Upper lobe of left lung (tissue), 6 donors: ENCODE measurements around the gene MIGA2. TPM values are rescaled to one million over a fixed set of nuclear protein-coding genes. Genes with fewer than 3 reads are reported as not detected.

ENCODE experiments used
- ATAC-seq, 2 donors: fragments of 200-7000 bp; cut with Tn5 transposase; one replicate each; pipeline ENCODE4 v1.9.1; 2022; ENCODE audit warnings: mild to moderate bottlenecking in 2 of 2, moderate library complexity in 2 of 2; ENCODE audit not compliant: low FRiP score in 2 of 2
- DNase-seq, 2 donors: peaks; one replicate each; pipeline ENCODE4 v3.0.0-alpha.2; 2019 to 2020
- H3K27ac ChIP-seq, 4 donors: fragments of 200-600 bp; sonication (generic); one replicate each; pipeline ENCODE4 v1.5.1; 2016 to 2019
- H3K27me3 ChIP-seq, 4 donors: fragments of 200-600 bp; sonication (generic); one replicate each; pipeline ENCODE4 v1.5.1; 2017 to 2019
- H3K36me3 ChIP-seq, 4 donors: fragments of 200-600 bp; sonication (generic); one replicate each; pipeline ENCODE4 v1.5.1; 2016 to 2019
- H3K4me1 ChIP-seq, 4 donors: fragments of 200-600 bp; sonication (generic); one replicate each; pipeline ENCODE4 v1.5.1; 2018 to 2019
- H3K4me3 ChIP-seq, 4 donors: fragments of 200-600 bp; sonication (generic); one replicate each; pipeline ENCODE4 v1.5.1; 2017 to 2019; ENCODE audit warnings: mild to moderate bottlenecking in 2 of 4, moderate library complexity in 1 of 4
- H3K9me3 ChIP-seq, 4 donors: fragments of 200-600 bp; sonication (generic); one replicate each; pipeline ENCODE4 v1.5.1; 2018 to 2019
- CTCF ChIP-seq, 6 experiments: fragments of 450-650 bp in 4 of 6; fragments of 200-600 bp in 2 of 6; sonication (generic) in 2 of 6; IDR thresholded peaks; one replicate each; pipeline ENCODE4 v1.5.1; 2016 to 2019; ENCODE audit warnings: antibody characterized with exemption in 6 of 6
- EP300 ChIP-seq, 4 donors: sonication (generic); formaldehyde crosslinking; IDR thresholded peaks; one replicate each; pipeline ENCODE4 v1.5.1; 2017; ENCODE audit warnings: antibody characterized with exemption in 4 of 4, control low read depth in 2 of 4
- POLR2A ChIP-seq, 4 donors: fragments of 450-650 bp; IDR thresholded peaks; one replicate each; pipeline ENCODE4 v1.5.1; 2016 to 2017; ENCODE audit warnings: antibody characterized with exemption in 4 of 4, mild to moderate bottlenecking in 2 of 4
- POLR2AphosphoS5 ChIP-seq, 2 donors: sonication (generic); formaldehyde crosslinking; IDR thresholded peaks; one replicate each; pipeline ENCODE4 v1.5.1; 2017; ENCODE audit warnings: antibody characterized with exemption in 2 of 2
- WGBS, 2 donors: methylation state at CpG; one replicate each; pipeline ENCODE4 v1.1.5; 2017 to 2018; 5-methylcytosine and 5-hydroxymethylcytosine counted together
- total RNA-seq, 6 donors: library from RNA; depleted of rRNA in 4 of 6; stranded (reverse); fragments of >200 nt in 4 of 6; gene quantifications; one replicate each; pipeline versions ENCODE4 v1.1.0 to v1.2.1, GENCODE V29; 2016 to 2021
- donor health status: DM: no; HTN: no; CAD: no; lungs with moderate emphysema.
- donor health status: DM: no; HTN: yes; CAD: no; lungs with severe emphysema.

Gene MIGA2
- total RNA-seq, 6 donors from 2014 or later = 18.6 to 95.3 (median 28.6) TPM

DNA sequence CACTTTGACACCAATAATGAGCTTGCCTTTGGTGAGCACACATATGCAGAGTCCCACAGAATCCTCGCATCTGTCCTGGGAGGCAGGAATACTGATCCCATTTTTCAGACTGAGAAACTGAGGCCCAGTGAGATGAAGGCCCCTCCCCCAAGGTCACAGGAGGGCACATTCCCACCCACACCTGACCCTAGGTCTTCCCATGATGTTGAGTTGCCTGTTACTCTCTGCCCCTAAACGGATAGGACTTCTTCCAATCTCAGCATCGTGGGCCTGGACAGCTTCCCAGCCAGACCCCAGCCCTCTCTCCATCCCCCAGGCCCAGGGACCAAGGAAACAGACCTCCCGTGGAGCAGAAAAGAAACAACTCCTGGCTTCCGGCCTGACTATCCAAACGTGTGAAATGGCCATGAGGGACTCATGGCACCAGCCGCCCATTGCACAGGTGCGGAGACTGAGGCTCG is 9.2 kb upstream of the MIGA2 start:
- Histone ChIP-seq H3K4me1 (peaks cover 25 to 28% (median 27%) of the 10 kb centered on the region in 4 donors), H3K9me3 (no peaks in the 10 kb centered on the region), H3K36me3 (no peaks in the 10 kb centered on the region), H3K27me3 (no peaks in the 10 kb centered on the region), H3K4me3 (peak overlapping the region; percentile 32 to 92 (median 82)), H3K27ac (peak overlapping the region; percentile 47 to 86 (median 62))
- 27 to 32% methylated on average over 7 to 9 of the region's 9 CpGs for WGBS, 2 donors
- TF ChIP-seq POLR2A (IDR thresholded peaks at IDR 0.05) (no peak), POLR2AphosphoS5 (IDR thresholded peaks at IDR 0.05) (no peak), CTCF (IDR thresholded peaks at IDR 0.05) (no peak), EP300 (IDR thresholded peaks at IDR 0.05) (no peak)
- ATAC-seq (no peak), DNase-seq (no peak)

DNA sequence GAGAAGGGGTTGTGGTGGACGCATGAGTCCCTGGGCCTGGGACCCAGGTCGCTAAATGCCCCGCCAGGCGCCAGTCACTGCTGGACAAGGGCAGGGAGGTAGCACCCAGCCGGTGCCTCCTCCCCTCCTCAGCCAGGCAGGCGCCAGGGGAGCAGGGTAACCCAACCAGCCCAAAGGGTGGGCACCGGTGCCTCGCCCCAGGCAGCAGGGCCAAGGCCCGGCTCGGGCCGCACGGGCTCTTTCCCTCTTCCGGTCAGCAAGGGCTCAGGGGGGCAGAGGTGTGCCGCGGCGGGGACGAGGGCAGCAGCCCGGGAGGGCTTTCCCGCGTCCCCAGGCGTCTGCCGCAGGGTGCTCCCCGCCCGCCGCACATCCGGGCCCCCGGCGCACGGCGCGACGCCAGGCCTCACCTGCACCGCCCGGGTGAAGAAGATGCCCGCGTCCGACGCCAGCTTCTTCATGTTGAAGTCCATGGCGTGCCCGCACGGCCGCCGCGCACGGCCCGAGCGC is 8.7 kb upstream of the MIGA2 start:
- 5 to 19% methylated on average over 6 to 14 of the region's 47 CpGs for WGBS, 2 donors
- ATAC-seq (peak; percentile 3 to 15), DNase-seq (no peak)
- Histone ChIP-seq H3K36me3 (no peaks in the 10 kb centered on the region), H3K4me3 (peak overlapping the region; percentile 32 to 92 (median 82)), H3K4me1 (peaks cover 25 to 28% (median 27%) of the 10 kb centered on the region in 4 donors), H3K27me3 (no peaks in the 10 kb centered on the region), H3K9me3 (no peaks in the 10 kb centered on the region), H3K27ac (peak overlapping the region; percentile 47 to 86 (median 62))
- peak in 1 of 4 donors; percentile 22 for TF ChIP-seq POLR2A (IDR thresholded peaks at IDR 0.05)
- TF ChIP-seq POLR2AphosphoS5 (IDR thresholded peaks at IDR 0.05) = no peak

- peak; percentile 98 to 99 for DNase-seq
- no peaks in the 10 kb centered on the region for H3K27me3 ChIP-seq
- 4 to 5% methylated on average over 10 to 16 of the region's 60 CpGs for WGBS, 2 donors
- TF ChIP-seq POLR2A (IDR thresholded peaks at IDR 0.05) (no peak), EP300 (IDR thresholded peaks at IDR 0.05) (no peak), POLR2AphosphoS5 (IDR thresholded peaks at IDR 0.05) (peak in 1 of 2 donors; percentile 6), CTCF (IDR thresholded peaks at IDR 0.05) (peak; percentile 28 to 84 (median 77))
- peaks cover 25 to 28% (median 27%) of the 10 kb centered on the region in 4 donors for H3K4me1 ChIP-seq
- H3K36me3 ChIP-seq = no peaks in the 10 kb centered on the region
- H3K4me3 ChIP-seq = peak within 1 kb of the TSS; percentile 32 to 92 (median 82)
- ATAC-seq = peak; percentile 98 to 99
- H3K9me3 ChIP-seq = no peaks in the 10 kb centered on the region
- H3K27ac ChIP-seq = peak within 1 kb of the TSS; percentile 47 to 86 (median 62)
These were observed 8.0 kb upstream of the MIGA2 start, which contains the start of gene SH3GLB2 for GRCh38 chr9:129028192-129028966. Gene SH3GLB2 (minus strand): TSS chr9:129028331. CDS start chr9:129028154, 177 bp downstream.

DNA sequence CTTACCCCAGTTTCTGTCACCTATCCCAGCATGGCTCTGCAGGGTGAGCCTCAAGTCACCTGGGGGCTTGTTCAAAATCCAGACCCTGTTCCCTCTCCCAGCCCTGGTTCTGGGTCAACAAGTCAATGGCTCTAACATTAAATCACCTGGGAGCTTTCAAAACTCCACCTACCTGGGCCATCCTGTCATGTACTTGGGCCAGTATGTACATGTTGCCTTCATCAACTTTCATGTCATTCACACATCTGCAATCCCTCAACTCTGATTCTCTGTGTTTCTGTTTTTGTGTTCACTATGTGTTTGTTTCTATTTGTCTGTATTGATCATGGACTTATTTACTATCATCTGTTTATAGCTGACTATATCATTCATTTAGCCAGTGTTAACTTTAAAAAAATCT is 6.2 kb upstream of the MIGA2 start:
- no peaks in the 10 kb centered on the region for H3K36me3 ChIP-seq
- ATAC-seq = no peak
- TF ChIP-seq POLR2AphosphoS5 (IDR thresholded peaks at IDR 0.05) = no peak
- no peak for TF ChIP-seq EP300 (IDR thresholded peaks at IDR 0.05)
- no peak for TF ChIP-seq CTCF (IDR thresholded peaks at IDR 0.05)
- no peak for TF ChIP-seq POLR2A (IDR thresholded peaks at IDR 0.05)
- no peaks in the 10 kb centered on the region for H3K9me3 ChIP-seq
- no peaks in the 10 kb centered on the region for H3K27me3 ChIP-seq
- no peak overlapping the region for H3K27ac ChIP-seq
- peaks cover 25 to 28% (median 27%) of the 10 kb centered on the region in 4 donors for H3K4me1 ChIP-seq
- DNase-seq = no peak
- no peak overlapping the region for H3K4me3 ChIP-seq

DNA sequence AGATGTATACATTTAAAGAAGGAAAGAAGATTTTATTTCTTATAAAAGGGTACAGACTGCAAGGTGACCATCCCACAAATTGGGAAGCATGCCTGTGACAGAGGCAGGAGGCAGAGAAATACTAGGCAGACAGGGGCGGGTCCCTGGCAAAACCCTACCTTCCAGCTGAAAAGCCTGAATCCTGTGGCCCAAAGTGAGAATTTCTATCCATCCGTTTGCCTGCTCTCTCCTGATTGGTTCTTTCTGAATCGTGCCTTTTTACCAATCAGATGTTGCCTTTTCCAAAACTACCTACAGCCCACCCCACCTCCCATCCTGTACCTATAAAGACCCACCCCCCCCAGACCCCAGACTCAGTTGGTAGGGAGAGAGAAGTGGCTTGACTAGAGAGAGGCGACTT is 4.9 kb upstream of the MIGA2 start:
- no peaks in the 10 kb centered on the region for H3K27me3 ChIP-seq
- no peak overlapping the region for H3K4me3 ChIP-seq
- DNase-seq (no peak), ATAC-seq (no peak)
- no peaks in the 10 kb centered on the region for H3K36me3 ChIP-seq
- WGBS, 2 donors = 76 to 81% methylated on average over 4 of the region's 4 CpGs
- H3K9me3 ChIP-seq = no peaks in the 10 kb centered on the region
- H3K4me1 ChIP-seq = peaks cover 22 to 28% (median 25%) of the 10 kb centered on the region in 4 donors
- H3K27ac ChIP-seq = no peak overlapping the region
- no peak for TF ChIP-seq POLR2A (IDR thresholded peaks at IDR 0.05)
- no peak for TF ChIP-seq EP300 (IDR thresholded peaks at IDR 0.05)
- no peak for TF ChIP-seq POLR2AphosphoS5 (IDR thresholded peaks at IDR 0.05)
- no peak for TF ChIP-seq CTCF (IDR thresholded peaks at IDR 0.05)
